Heart left ventricle (tissue), 16 donors: ENCODE results near the gene RNF207. TPM values are rescaled to one million over a fixed set of nuclear protein-coding genes. Genes with fewer than 3 reads are reported as not detected.

Experiments
- ATAC-seq, 4 donors: fragments of 200-7000 bp; cut with Tn5 transposase; one replicate each; pipeline ENCODE4 v1.9.1; 2020 to 2022; ENCODE audit warnings: moderate library complexity in 4 of 4, mild to moderate bottlenecking in 3 of 4, moderate number of reproducible peaks in 1 of 4
- DNase-seq, 5 donors: peaks; one replicate each; pipeline ENCODE4 v3.0.0-alpha.2; 2020
- H3K27ac ChIP-seq, 12 donors: fragments of 200-600 bp; sonication (generic) in 4 of 12; one replicate each; pipeline versions ENCODE4 v1.5.0 to v1.8.0; 2016 to 2022; ENCODE audit warnings: mild to moderate bottlenecking in 2 of 12
- H3K27me3 ChIP-seq, 9 donors: fragments of 200-600 bp; sonication (generic) in 2 of 9; one replicate each; pipeline versions ENCODE4 v1.5.1 to v1.8.0; 2016 to 2022; ENCODE audit warnings: mild to moderate bottlenecking in 3 of 9
- H3K36me3 ChIP-seq, 9 donors: fragments of 200-600 bp; sonication (generic) in 2 of 9; one replicate each; pipeline versions ENCODE4 v1.5.0 to v1.8.0; 2018 to 2022; ENCODE audit warnings: mild to moderate bottlenecking in 2 of 9
- H3K4me1 ChIP-seq, 12 donors: fragments of 200-600 bp; sonication (generic) in 4 of 12; one replicate each; pipeline versions ENCODE4 v1.5.0 to v1.8.0; 2016 to 2022; ENCODE audit warnings: mild to moderate bottlenecking in 3 of 12
- H3K4me3 ChIP-seq, 12 donors: fragments of 200-600 bp; sonication (generic) in 4 of 12; one replicate each; pipeline versions ENCODE4 v1.5.0 to v1.8.0; 2017 to 2022; ENCODE audit warnings: mild to moderate bottlenecking in 9 of 12, moderate library complexity in 4 of 12
- H3K9me3 ChIP-seq, 12 donors: fragments of 200-600 bp; sonication (generic) in 4 of 12; one replicate each; pipeline versions ENCODE4 v1.5.0 to v1.8.0; 2016 to 2022; ENCODE audit warnings: mild to moderate bottlenecking in 1 of 12
- POLR2A ChIP-seq, 2 donors: fragments of 450-650 bp; IDR thresholded peaks; one replicate each; pipeline ENCODE4 v1.6.1; 2017; ENCODE audit warnings: antibody characterized with exemption in 2 of 2, mild to moderate bottlenecking in 2 of 2, moderate library complexity in 2 of 2
- WGBS, 4 donors: extraction: QIAGEN DNeasy Blood & Tissue Kit in 2 of 4; methylation state at CpG; one replicate each; pipeline versions ENCODE4 v1.1.5 to v1.1.7; 2013 to 2018; 5-methylcytosine and 5-hydroxymethylcytosine counted together
- intact Hi-C, 10 donors: fragments of 100-400 bp; cut with DNase I; formaldehyde crosslinking; loops; one replicate each; pipeline versions ENCODE4 v1.11.1 to v1.14.2; 2022
- polyA plus RNA-seq, 2 donors: library from polyadenylated mRNA; stranded (reverse); fragments of 200-250 nt; gene quantifications; one replicate each; pipeline ENCODE4 v1.2.3, GENCODE V29; 2013
- total RNA-seq, 9 donors: library from RNA; depleted of rRNA in 2 of 9; stranded (reverse); fragments of >200 nt in 2 of 9; fragmentation: NEBNext Ultra II Directional in 3 of 9; extraction: Animal tissue kit (Norgen Biotek cat#: 25700) in 3 of 9; gene quantifications; one replicate each; pipeline versions ENCODE4 v1.1.0 to v1.2.4, GENCODE V29; 2016 to 2023
- TF ChIP-seq, protein P1 (sequence below), 12 donors: fragments of 200-600 bp; sonication (generic) in 4 of 12; IDR thresholded peaks; one replicate each; pipeline versions ENCODE4 v1.5.0 to v1.8.0; 2018 to 2022; ENCODE audit warnings: antibody characterized with exemption in 12 of 12, mild to moderate bottlenecking in 5 of 12
- donor health status: ischemic (EF 13 %, LVEDD 7.1; RV severe dilation, severe dysfunction).
- donor health status: healthy with polysubstance abuse.
- donor health status: DM: no; HTN: yes; CAD: no.
- donor health status: DM: no; HTN: no; CAD: no.
- donor health status: ischemic (EF 25% LVEDD 6.9; RV normal size, moderate dysfunction).
- donor health status: ischemic (EF 25% LVEDD 5.7; RV mildly dilated, moderate dysfunction).
- donor health status: healthy.
- donor health status: DM: yes; HTN: yes; CAD: no.
- donor health status: ischemic (EF 35%, LVEDD 5.7; RV mildly dilated, moderate dysfunction).
- donor health status: nonischemic (EF 11% LVEDD 7.7; RV severe dilation, severe dysfunction).
- donor health status: DM: yes; HTN: yes; CAD: no.
- donor health status: PGD.
- donor health status: ischemic (EF 29% LVEDD 5.4; RV normal size, mild dysfunction).
- donor health status: nonischemic (EF 23%, LVEDD 6.1; RV moderate dilation, normal function).

Gene RNF207
- total and polyA plus RNA-seq, 11 donors: 10.6 to 126 (median 58.2) TPM

DNA sequence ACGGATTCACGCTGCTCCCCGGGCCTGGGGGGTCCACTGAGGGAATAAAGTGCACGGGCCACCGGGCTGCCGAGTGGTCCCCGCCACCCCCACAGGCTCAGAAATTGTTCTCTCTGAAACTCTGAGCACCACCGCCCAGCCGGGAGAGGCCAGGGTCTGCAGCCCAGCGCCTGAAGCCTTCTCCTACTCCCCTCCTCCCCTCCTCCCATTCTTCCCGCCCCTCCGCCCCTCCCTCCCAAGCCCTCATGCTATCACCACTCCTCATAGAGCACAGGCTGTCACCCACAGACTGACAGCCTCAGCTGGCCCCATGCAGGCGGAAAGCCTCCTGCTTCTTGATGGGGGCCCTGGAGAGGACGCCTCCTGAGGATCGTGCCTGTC, 55.7 kb downstream of the RNF207 start:
- H3K4me1 ChIP-seq: peaks cover 0 to 38% (median 25%) of the 10 kb centered on the region in 12 donors
- ATAC-seq: peak in 1 of 4 donors; percentile 13
- H3K36me3 ChIP-seq: no peaks in the 10 kb centered on the region
- H3K27me3 ChIP-seq: peaks cover 0 to 26% (median 8%) of the 10 kb centered on the region in 9 donors
- 9 to 18% (median 13%) methylated on average over 12 to 15 of the region's 15 CpGs for WGBS, 4 donors
- peak overlapping the region; percentile 20 to 67 (median 54) for H3K4me3 ChIP-seq
- no peak for DNase-seq
- no peaks in the 10 kb centered on the region for H3K9me3 ChIP-seq
- TF ChIP-seq POLR2A (IDR thresholded peaks at IDR 0.05): no peak
- TF ChIP-seq, protein P1, sequence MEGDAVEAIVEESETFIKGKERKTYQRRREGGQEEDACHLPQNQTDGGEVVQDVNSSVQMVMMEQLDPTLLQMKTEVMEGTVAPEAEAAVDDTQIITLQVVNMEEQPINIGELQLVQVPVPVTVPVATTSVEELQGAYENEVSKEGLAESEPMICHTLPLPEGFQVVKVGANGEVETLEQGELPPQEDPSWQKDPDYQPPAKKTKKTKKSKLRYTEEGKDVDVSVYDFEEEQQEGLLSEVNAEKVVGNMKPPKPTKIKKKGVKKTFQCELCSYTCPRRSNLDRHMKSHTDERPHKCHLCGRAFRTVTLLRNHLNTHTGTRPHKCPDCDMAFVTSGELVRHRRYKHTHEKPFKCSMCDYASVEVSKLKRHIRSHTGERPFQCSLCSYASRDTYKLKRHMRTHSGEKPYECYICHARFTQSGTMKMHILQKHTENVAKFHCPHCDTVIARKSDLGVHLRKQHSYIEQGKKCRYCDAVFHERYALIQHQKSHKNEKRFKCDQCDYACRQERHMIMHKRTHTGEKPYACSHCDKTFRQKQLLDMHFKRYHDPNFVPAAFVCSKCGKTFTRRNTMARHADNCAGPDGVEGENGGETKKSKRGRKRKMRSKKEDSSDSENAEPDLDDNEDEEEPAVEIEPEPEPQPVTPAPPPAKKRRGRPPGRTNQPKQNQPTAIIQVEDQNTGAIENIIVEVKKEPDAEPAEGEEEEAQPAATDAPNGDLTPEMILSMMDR (IDR thresholded peaks at IDR 0.05): no peak
- intact Hi-C loops: no loop called here
- H3K27ac ChIP-seq: peak overlapping the region in 8 of 12 donors; percentile 51 to 85 (median 70)

DNA sequence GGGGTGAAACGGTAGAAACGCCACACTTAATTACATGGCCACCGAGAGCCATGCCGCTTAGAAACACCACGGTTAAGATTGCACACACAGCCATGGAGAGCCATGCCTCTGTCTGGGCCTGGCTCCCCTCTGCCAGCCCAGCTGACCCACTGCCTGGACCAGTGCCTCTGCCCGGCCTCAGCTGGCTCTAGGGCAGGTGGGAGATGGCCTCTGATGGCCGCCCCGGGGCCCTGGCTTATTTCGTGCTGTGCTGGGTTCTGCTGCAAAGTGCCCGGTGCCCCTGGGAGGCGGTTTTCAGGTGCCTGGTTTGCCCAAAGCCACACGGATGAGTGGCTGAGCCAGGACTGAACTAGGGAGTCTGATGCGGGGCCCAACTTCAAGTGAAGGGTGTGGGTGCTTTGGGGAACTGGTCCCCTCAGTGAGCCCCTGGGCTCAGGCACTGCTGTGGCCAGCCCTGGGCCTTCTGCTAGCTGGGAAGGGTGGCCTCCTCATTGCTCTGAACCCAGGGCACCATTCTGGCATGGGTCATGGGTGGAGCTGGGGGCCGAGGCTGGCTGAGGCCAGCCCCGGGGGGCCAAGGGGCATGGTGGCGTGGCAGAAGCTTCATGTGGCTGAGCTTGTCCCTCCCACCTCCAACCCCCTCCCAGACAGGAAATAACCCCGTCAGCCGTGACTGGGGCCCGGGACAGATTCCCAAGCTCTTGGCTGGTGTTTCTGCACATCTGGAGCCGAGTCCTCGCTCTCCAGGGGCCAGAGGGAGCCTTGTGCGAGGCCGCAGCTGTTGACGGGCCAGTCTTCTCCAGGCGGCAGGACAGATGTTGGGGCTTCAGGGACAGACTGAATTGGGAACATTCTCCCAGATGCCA, 56.9 kb downstream of the RNF207 start:
- H3K36me3 ChIP-seq: no peaks in the 10 kb centered on the region
- 65 to 79% (median 66%) methylated on average over 17 to 25 of the region's 25 CpGs for WGBS, 4 donors
- peak overlapping the region in 9 of 12 donors; percentile 28 to 85 (median 58) for H3K27ac ChIP-seq
- peaks cover 0 to 26% (median 8%) of the 10 kb centered on the region in 9 donors for H3K27me3 ChIP-seq
- ATAC-seq (peak; percentile 39 to 75 (median 52)), DNase-seq (peak; percentile 79 to 88 (median 83))
- no peak overlapping the region for H3K4me3 ChIP-seq
- peaks cover 0 to 38% (median 25%) of the 10 kb centered on the region in 12 donors for H3K4me1 ChIP-seq
- no peak for TF ChIP-seq POLR2A (IDR thresholded peaks at IDR 0.05)
- TF ChIP-seq, protein P1 (IDR thresholded peaks at IDR 0.05): no peak
- intact Hi-C loops: no loop called here
- H3K9me3 ChIP-seq: no peaks in the 10 kb centered on the region

DNA sequence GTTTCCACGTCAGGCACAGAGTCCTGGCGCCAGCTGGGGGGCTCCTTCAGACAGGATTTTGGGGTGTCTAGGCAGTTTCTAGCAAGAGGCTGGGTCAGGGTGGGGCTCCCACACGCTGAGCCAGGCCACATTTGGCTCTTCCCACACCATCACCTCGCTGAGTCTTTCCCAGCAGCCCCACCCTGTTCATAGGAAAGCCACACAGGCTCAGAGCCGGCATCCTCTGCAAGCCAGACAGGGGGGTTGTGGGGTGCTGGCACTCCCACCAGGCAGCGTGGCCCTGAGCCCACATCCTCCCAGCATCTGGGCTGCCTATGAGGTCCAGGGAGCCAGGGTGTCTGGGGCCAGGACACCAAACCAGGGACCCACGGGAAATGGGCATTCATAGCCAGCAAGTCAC, 57.8 kb downstream of the RNF207 start:
- no peak overlapping the region for H3K4me3 ChIP-seq
- peak overlapping the region in 1 of 12 donors; percentile 37 for H3K27ac ChIP-seq
- TF ChIP-seq POLR2A (IDR thresholded peaks at IDR 0.05): no peak
- TF ChIP-seq, protein P1 (IDR thresholded peaks at IDR 0.05): no peak
- peaks cover 0 to 38% (median 25%) of the 10 kb centered on the region in 12 donors for H3K4me1 ChIP-seq
- H3K27me3 ChIP-seq: peaks cover 0 to 24% (median 8%) of the 10 kb centered on the region in 9 donors
- intact Hi-C loops: no loop called here
- no peaks in the 10 kb centered on the region for H3K9me3 ChIP-seq
- no peak for ATAC-seq
- WGBS, 4 donors: 64 to 86% (median 78%) methylated on average over 7 of the region's 7 CpGs
- DNase-seq: no peak
- no peaks in the 10 kb centered on the region for H3K36me3 ChIP-seq

DNA sequence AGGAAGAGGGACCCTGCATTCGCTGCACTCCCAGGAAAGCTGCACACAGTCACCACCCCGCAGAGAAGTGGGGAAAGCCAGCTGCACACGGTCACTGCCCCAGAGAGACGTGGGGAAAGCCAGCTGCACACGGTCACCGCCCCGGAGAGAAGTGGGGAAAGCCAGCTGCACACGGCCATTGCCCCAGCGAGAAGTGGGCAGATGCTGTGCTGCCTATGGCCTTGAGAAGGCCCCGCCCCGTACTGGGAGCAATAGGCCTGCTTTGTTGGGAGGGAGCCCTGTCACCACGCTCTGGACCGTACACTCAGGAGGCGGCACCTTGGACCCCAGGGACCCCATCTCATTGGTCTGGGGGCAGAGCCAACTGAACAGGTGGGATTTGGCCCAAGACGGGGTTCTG, 59.2 kb downstream of the RNF207 start:
- Histone ChIP-seq H3K4me3 (no peak overlapping the region), H3K27ac (no peak overlapping the region), H3K36me3 (no peaks in the 10 kb centered on the region), H3K4me1 (peaks cover 0 to 30% (median 18%) of the 10 kb centered on the region in 12 donors), H3K9me3 (no peaks in the 10 kb centered on the region), H3K27me3 (peaks cover 0 to 14% (median 3%) of the 10 kb centered on the region in 9 donors)
- intact Hi-C loops: loop anchor here in 1 of 10 donors (5.0 kb wide), 1 partner anchor 77 kb away; no protein-coding TSS in a partner anchor
- ATAC-seq (no peak), DNase-seq (no peak)
- WGBS, 4 donors: 88 to 97% (median 93%) methylated on average over 15 of the region's 15 CpGs
- TF ChIP-seq POLR2A (IDR thresholded peaks at IDR 0.05): no peak
- TF ChIP-seq, protein P1 (IDR thresholded peaks at IDR 0.05): no peak
